HG03280 (cell line): ENCODE results near the gene ARHGEF38.
"Not testable (repeated sequence)": the region's sequence is repeated elsewhere in the genome, so short reads cannot be mapped to it uniquely, and the experiment has no call there.

ENCODE experiments used
- ATAC-seq: cut with Tn5 transposase; IDR thresholded peaks from one replicate; pipeline ENCODE4 v1.9.1; 2021; ENCODE audit warnings: mild to moderate bottlenecking, moderate library complexity; ENCODE audit not compliant: unreplicated experiment

ARHGEF38 gene

GRCh38 chr4:105709081-105709450, 156.6 kb downstream of the ARHGEF38 start:
- peak; percentile 39 for ATAC-seq

- no peak for ATAC-seq
These were observed 157.7 kb downstream of the ARHGEF38 start for GRCh38 chr4:105710012-105710600.

- ATAC-seq: no peak
These were observed 158.3 kb downstream of the ARHGEF38 start for GRCh38 chr4:105710678-105711077.

- no peak for ATAC-seq
These were observed 160.3 kb downstream of the ARHGEF38 start for GRCh38 chr4:105712766-105713165.

- peak; percentile 79 for ATAC-seq
These were observed 161.7 kb downstream of the ARHGEF38 start for GRCh38 chr4:105714071-105714521.

- no peak for ATAC-seq
These were observed 162.5 kb downstream of the ARHGEF38 start for GRCh38 chr4:105714932-105715331.

GRCh38 chr4:105715692-105716278, 163.4 kb downstream of the ARHGEF38 start:
- no peak for ATAC-seq

- no peak for ATAC-seq
These were observed 166.8 kb downstream of the ARHGEF38 start for GRCh38 chr4:105719204-105719603.

GRCh38 chr4:105725623-105726022, 173.2 kb downstream of the ARHGEF38 start:
- ATAC-seq: no peak

GRCh38 chr4:105729895-105730294, 177.5 kb downstream of the ARHGEF38 start:
- not testable (repeated sequence) for ATAC-seq
